Progenitor cell of endocrine pancreas (in vitro differentiated cells): ENCODE measurements around the gene PRTFDC1. TPM values are rescaled to one million over a fixed set of nuclear protein-coding genes. Genes with fewer than 3 reads are reported as not detected.

Source experiments
- DNase-seq: peaks from one replicate; pipeline ENCODE4 v3.0.0; 2021; ENCODE audit warnings: low spot score; ENCODE audit not compliant: unreplicated experiment
- H3K27ac Mint-ChIP-seq: 2 replicates; pipeline ENCODE4 v1.8.0; 2021; ENCODE audit warnings: mild to moderate bottlenecking, moderate library complexity, mixed read lengths
- H3K27me3 Mint-ChIP-seq: 2 replicates; pipeline ENCODE4 v1.8.0; 2021; ENCODE audit warnings: mixed read lengths
- H3K36me3 Mint-ChIP-seq: 2 replicates; pipeline ENCODE4 v1.8.0; 2022; ENCODE audit warnings: mixed read lengths; ENCODE audit not compliant: insufficient read depth
- H3K4me1 Mint-ChIP-seq: 2 replicates; pipeline ENCODE4 v1.8.0; 2021; ENCODE audit warnings: low read depth, mixed read lengths
- H3K4me3 Mint-ChIP-seq: 2 replicates; pipeline ENCODE4 v1.8.0; 2021; ENCODE audit warnings: low read depth, mild to moderate bottlenecking, moderate library complexity, mixed read lengths
- H3K9me3 Mint-ChIP-seq: 2 replicates; pipeline ENCODE4 v1.8.0; 2021; ENCODE audit warnings: low read depth, mixed read lengths
- total RNA-seq: library from RNA; stranded (reverse); gene quantifications from 2 replicates; pipeline ENCODE4 v1.2.1, GENCODE V29; 2021
- TF ChIP-seq, protein P1 (sequence below): fragments of 200-600 bp; sonication (generic); IDR thresholded peaks from one replicate; pipeline ENCODE4 v1.5.0; 2021; ENCODE audit warnings: antibody characterized with exemption, mild to moderate bottlenecking; ENCODE audit not compliant: unreplicated experiment

The PRTFDC1 gene
- total RNA-seq, 1 donor from 2014 or later = 35.4 TPM

DNA sequence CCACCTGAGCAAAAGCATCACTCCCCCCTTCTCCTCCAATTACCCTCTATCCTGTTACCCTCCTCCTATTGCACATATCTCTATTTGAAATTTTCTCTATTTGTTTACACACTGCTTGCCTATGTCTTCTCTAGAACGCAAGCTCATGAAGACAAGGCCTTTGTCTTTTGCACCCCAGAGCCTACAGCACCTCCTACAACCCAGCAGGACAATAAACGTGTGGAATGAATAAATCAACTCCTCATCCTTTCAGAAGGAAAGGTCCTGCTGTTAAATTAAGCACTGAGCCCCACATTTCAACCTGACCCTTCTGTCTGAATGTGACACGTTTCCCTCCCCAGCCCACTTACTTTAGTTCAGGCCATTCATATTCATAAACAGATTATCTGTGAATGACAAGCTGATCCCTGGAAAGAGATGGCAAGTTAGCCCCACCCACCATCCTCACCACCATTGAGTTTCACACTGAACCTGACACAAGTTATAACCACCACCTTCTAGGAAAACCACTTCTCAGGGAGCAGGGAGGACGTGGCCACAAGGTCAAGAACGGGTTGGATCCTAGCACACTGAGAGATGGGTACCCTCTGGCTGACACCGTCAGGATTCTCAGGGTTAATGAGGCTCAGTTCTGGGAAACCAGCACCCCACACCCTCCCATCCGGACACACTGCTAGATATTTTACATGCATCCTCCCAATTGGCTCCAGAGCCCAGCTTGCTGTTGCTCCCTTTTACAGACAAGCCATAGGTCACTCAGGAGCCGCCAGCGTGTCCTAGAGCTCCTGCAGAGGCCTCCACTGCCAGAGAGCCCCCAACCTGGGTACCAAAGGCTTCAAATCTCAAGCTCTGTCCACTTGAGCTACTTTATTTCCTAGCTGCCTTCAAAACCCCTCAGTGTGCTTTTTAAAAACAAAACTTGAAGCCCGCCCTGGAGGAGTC is 934 bp downstream of the PRTFDC1 start:
- Mint-ChIP-seq H3K36me3 (no peaks in the 10 kb centered on the region), H3K4me1 (peaks cover 18% of the 10 kb centered on the region), H3K27me3 (no peaks in the 10 kb centered on the region), H3K4me3 (peak overlapping the region; percentile 77), H3K9me3 (no peaks in the 10 kb centered on the region), H3K27ac (peak overlapping the region; percentile 92)
- no peak for DNase-seq
- TF ChIP-seq, protein P1, sequence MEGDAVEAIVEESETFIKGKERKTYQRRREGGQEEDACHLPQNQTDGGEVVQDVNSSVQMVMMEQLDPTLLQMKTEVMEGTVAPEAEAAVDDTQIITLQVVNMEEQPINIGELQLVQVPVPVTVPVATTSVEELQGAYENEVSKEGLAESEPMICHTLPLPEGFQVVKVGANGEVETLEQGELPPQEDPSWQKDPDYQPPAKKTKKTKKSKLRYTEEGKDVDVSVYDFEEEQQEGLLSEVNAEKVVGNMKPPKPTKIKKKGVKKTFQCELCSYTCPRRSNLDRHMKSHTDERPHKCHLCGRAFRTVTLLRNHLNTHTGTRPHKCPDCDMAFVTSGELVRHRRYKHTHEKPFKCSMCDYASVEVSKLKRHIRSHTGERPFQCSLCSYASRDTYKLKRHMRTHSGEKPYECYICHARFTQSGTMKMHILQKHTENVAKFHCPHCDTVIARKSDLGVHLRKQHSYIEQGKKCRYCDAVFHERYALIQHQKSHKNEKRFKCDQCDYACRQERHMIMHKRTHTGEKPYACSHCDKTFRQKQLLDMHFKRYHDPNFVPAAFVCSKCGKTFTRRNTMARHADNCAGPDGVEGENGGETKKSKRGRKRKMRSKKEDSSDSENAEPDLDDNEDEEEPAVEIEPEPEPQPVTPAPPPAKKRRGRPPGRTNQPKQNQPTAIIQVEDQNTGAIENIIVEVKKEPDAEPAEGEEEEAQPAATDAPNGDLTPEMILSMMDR = no peak

DNA sequence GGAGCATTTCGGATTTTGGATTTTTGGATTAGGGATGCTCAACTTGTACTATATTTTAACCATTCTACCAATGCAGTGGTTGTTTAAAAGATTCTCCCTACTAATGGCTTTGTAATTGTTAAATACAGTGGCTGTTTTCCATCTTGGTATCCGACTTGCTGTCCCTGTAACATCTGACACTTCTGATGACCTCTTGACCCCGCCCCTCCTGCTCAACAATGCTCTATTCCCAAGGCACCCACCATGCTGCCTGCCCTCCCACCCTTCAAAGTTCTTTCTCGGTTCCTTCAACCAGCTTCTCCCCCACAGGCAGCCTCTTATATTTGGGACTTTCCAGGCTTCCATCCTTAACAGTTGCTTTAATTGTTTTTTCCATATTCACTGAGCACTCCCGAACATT is 2.0 kb downstream of the PRTFDC1 start:
- Mint-ChIP-seq H3K9me3 (no peaks in the 10 kb centered on the region), H3K36me3 (no peaks in the 10 kb centered on the region), H3K27ac (no peak overlapping the region), H3K4me1 (peaks cover 18% of the 10 kb centered on the region), H3K27me3 (no peaks in the 10 kb centered on the region), H3K4me3 (no peak overlapping the region)
- TF ChIP-seq, protein P1 = no peak
- DNase-seq = no peak

DNA sequence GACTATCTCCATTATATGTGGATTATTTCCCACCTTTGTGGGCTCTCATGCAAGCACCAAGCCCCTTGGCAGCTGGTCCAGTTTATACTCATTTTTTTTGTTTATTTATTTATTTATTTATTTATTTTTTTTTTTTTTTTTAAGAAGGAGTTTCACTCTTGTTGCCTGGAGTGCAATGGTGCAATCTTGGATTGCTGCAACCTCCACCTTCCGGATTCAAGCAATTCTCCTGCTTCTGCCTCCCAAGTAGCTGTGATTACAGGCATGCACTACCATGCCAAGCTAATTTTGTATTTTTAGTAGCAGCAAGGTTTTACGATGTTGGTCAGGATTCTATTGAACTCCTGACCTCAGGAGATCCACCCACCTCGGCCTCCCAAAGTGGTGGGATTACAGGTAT is 2.8 kb downstream of the PRTFDC1 start:
- no peaks in the 10 kb centered on the region for H3K9me3 Mint-ChIP-seq
- H3K4me1 Mint-ChIP-seq = peaks cover 18% of the 10 kb centered on the region
- no peaks in the 10 kb centered on the region for H3K36me3 Mint-ChIP-seq
- no peak overlapping the region for H3K27ac Mint-ChIP-seq
- H3K27me3 Mint-ChIP-seq = no peaks in the 10 kb centered on the region
- TF ChIP-seq, protein P1 = no peak
- DNase-seq = no peak
- H3K4me3 Mint-ChIP-seq = no peak overlapping the region

DNA sequence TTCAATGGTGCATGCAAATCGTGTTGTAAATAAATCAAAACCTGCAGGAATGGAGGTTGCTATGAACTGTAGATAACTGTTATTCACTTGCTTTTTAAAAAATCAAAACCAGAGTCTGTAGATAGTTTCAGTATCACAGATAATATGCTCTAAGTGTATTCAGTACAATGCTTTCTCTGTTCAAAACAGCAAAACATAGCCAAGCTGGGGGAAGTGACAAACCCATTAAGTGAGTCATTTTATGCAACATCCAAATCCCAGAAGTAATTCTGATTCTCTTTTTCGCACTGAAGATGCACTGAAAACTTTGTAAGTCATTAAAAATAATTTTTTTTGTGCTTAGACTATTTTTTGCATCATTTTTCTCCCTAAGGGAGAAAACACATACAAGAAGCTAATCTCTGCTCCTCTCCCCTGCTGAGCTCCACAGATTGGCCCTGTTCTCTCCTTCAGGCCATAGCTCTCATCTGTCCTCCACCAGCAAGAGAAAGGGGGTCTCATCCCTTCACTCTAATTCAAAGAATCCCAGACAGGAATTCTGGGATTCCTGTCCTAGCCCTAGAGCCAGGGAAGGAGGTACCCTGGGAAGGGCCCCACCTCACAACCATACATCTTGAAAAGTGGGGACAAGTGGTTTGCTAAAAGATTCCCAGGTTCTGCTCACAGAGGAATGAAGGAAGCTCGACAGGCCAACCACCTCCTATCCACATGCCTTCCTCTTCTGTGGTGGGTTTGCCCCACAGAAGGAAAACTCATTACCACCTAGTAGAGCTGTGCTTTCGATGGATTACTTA is 4.9 kb downstream of the PRTFDC1 start:
- Mint-ChIP-seq H3K9me3 (no peaks in the 10 kb centered on the region), H3K36me3 (no peaks in the 10 kb centered on the region), H3K4me1 (peaks cover 12% of the 10 kb centered on the region), H3K27me3 (no peaks in the 10 kb centered on the region), H3K27ac (no peak overlapping the region), H3K4me3 (no peak overlapping the region)
- DNase-seq = no peak
- TF ChIP-seq, protein P1 = no peak

DNA sequence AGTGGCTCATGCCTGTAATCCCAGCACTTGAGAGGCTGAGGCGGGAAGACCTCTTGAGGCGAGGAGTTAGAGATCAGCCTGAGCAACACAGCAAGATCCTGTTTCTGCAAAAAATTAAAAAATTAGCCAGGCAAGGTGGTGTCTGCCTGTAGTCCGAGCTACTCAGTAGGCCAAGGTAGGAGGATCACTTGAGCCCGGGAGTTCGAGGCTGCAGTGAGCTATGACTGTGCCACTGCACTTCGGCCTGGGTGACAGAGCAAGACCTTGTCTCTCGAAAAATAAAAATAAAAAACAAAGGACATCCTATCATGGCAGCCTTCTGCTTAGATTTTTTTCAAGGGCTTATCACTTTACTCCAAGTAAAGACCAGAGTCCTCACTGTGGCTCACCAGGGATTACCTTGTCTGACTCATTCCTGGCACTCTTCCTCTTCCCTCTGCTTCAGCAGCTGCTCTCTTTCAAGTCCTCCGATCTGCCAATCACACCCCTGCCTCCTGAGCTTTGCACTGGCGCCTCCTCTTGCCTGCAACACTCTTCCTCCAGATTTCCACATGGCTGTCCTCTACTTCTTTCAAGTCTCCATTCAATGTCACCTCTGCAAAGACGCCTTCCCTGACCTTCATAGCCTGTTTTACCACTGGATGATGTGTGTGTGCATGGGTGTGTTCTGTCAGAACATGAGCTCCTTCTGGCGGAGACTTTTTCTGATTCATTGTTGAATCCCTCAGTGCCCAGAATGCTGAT is 7.7 kb downstream of the PRTFDC1 start:
- TF ChIP-seq, protein P1 = no peak
- Mint-ChIP-seq H3K27ac (no peak overlapping the region), H3K9me3 (no peaks in the 10 kb centered on the region), H3K4me3 (no peak overlapping the region), H3K36me3 (peaks cover 7% of the 10 kb centered on the region), H3K4me1 (no peaks in the 10 kb centered on the region), H3K27me3 (no peaks in the 10 kb centered on the region)
- no peak for DNase-seq
